Fibroblast of upper back skin (primary cell): ENCODE measurements around the gene INPP4B.

Experiments
- DNase-seq: peaks from one replicate; pipeline ENCODE4 v3.0.0-alpha.2; 2013

INPP4B gene

GRCh38 chr4:142567620-142568451 is 278.3 kb downstream of the INPP4B start:
- peak; percentile 46 for DNase-seq

- DNase-seq: no peak
Measured at GRCh38 chr4:142567199-142567598, 278.9 kb downstream of the INPP4B start.

- no peak for DNase-seq
Measured at GRCh38 chr4:142566777-142567176, 279.3 kb downstream of the INPP4B start.

GRCh38 chr4:142566243-142566642 is 279.9 kb downstream of the INPP4B start:
- DNase-seq: no peak

GRCh38 chr4:142565771-142566170 is 280.3 kb downstream of the INPP4B start:
- no peak for DNase-seq

GRCh38 chr4:142563682-142564291 is 282.3 kb downstream of the INPP4B start:
- DNase-seq: no peak

- no peak for DNase-seq
Measured at GRCh38 chr4:142559986-142560385, 286.1 kb downstream of the INPP4B start.

GRCh38 chr4:142558851-142559250 is 287.2 kb downstream of the INPP4B start:
- DNase-seq: peak; percentile 66

GRCh38 chr4:142557239-142557801 is 288.8 kb downstream of the INPP4B start:
- DNase-seq: no peak

GRCh38 chr4:142556570-142557238 is 289.4 kb downstream of the INPP4B start:
- no peak for DNase-seq

GRCh38 chr4:142556048-142556447 is 290.1 kb downstream of the INPP4B start:
- no peak for DNase-seq

- DNase-seq: no peak
Measured at GRCh38 chr4:142554412-142554811, 291.7 kb downstream of the INPP4B start.

GRCh38 chr4:142551517-142552305 is 294.4 kb downstream of the INPP4B start:
- peak; percentile 47 for DNase-seq

GRCh38 chr4:142550965-142551364 is 295.1 kb downstream of the INPP4B start:
- DNase-seq: no peak

GRCh38 chr4:142549726-142550463 is 296.2 kb downstream of the INPP4B start:
- peak; percentile 81 for DNase-seq

- no peak for DNase-seq
Measured at GRCh38 chr4:142549248-142549647, 296.9 kb downstream of the INPP4B start.

GRCh38 chr4:142548491-142548890 is 297.6 kb downstream of the INPP4B start:
- no peak for DNase-seq

- DNase-seq: no peak
Measured at GRCh38 chr4:142547974-142548373, 298.1 kb downstream of the INPP4B start.

GRCh38 chr4:142544594-142544993 is 301.5 kb downstream of the INPP4B start:
- no peak for DNase-seq

GRCh38 chr4:142544039-142544438 is 302.1 kb downstream of the INPP4B start:
- DNase-seq: no peak

GRCh38 chr4:142540483-142540804 is 305.7 kb downstream of the INPP4B start:
- no peak for DNase-seq
